ENCODE results near the gene AFTPH.

Gene AFTPH

GRCh38 chr2:64598226-64598625, 74.1 kb downstream of the AFTPH start (continued):
- TF ChIP-seq ZNF266 (tag by site-specific recombination; IDR thresholded peaks at IDR 0.05; ENCODE audit: low read depth): no peak
- TF ChIP-seq ZNF747 (tag by site-specific recombination; IDR thresholded peaks at IDR 0.05): no peak
- TF ChIP-seq ZNF623 (tag by site-specific recombination; IDR thresholded peaks at IDR 0.05): 0 out of 2 replicates have a peak, but pooled peaks have one; percentile 20
- no peak for TF ChIP-seq ZBTB49 (tag by site-specific recombination; IDR thresholded peaks at IDR 0.05; ENCODE audit: low read depth)
- no peak for TF ChIP-seq REPIN1 (tag by site-specific recombination; IDR thresholded peaks at IDR 0.05; ENCODE audit: low read depth)
- TF ChIP-seq ZFP3 (tag by site-specific recombination; IDR thresholded peaks at IDR 0.05; ENCODE audit: low read depth): no peak
- peak; percentile 35 for TF ChIP-seq ZNF426 (tag by site-specific recombination; IDR thresholded peaks at IDR 0.05)
- no peak for TF ChIP-seq ZNF776 (tag by site-specific recombination; IDR thresholded peaks at IDR 0.05; ENCODE audit: borderline replicate concordance)
- no peak for TF ChIP-seq ZNF639 (tag by site-specific recombination; IDR thresholded peaks at IDR 0.05)
- TF ChIP-seq ZXDB (tag by site-specific recombination; IDR thresholded peaks at IDR 0.05): no peak
- no peak for TF ChIP-seq ZNF792 (tag by site-specific recombination; IDR thresholded peaks at IDR 0.05)
- TF ChIP-seq ZNF140 (tag by site-specific recombination; IDR thresholded peaks at IDR 0.05): peak; percentile 14; the same call in 1 of the 2 replicates
- TF ChIP-seq ZNF501 (tag by site-specific recombination; IDR thresholded peaks at IDR 0.05): no peak
- no peak for TF ChIP-seq ZNF658 (tag by site-specific recombination; IDR thresholded peaks at IDR 0.05)
- no peak for TF ChIP-seq ZNF138 (tag by site-specific recombination; IDR thresholded peaks at IDR 0.05; ENCODE audit: borderline replicate concordance)
- no peak for TF ChIP-seq ZNF112 (tag by site-specific recombination; IDR thresholded peaks at IDR 0.05)
- TF ChIP-seq ZNF518A (tag by site-specific recombination; conservative IDR thresholded peaks at IDR 0.05; ENCODE audit: low read depth): 0 out of 2 replicates have a peak, but pooled peaks have one; percentile 49
- TF ChIP-seq AEBP2 (tag by site-specific recombination; IDR thresholded peaks at IDR 0.05; ENCODE audit: borderline replicate concordance): no peak
- no peak for TF ChIP-seq ZNF571 (tag by site-specific recombination; IDR thresholded peaks at IDR 0.05)
- no peak for TF ChIP-seq ZNF114 (tag by site-specific recombination; IDR thresholded peaks at IDR 0.05)
- no peak for TF ChIP-seq ZBTB48 (tag by site-specific recombination; IDR thresholded peaks at IDR 0.05)
- TF ChIP-seq ZNF157 (tag by site-specific recombination; IDR thresholded peaks at IDR 0.05): no peak
- no peak for TF ChIP-seq KLF1 (tag by site-specific recombination; IDR thresholded peaks at IDR 0.05)
- TF ChIP-seq ZNF555 (tag by site-specific recombination; conservative IDR thresholded peaks at IDR 0.05): 0 out of 2 replicates have a peak, but pooled peaks have one; percentile 12
- no peak for TF ChIP-seq ZBTB26 (tag by site-specific recombination; optimal IDR thresholded peaks at IDR 0.05)
- TF ChIP-seq ZNF580 (tag by site-specific recombination; IDR thresholded peaks at IDR 0.05): no peak
- no peak for TF ChIP-seq ZNF664 (tag by site-specific recombination; IDR thresholded peaks at IDR 0.05)
